HG02981 (cell line): ENCODE results near the gene CLCF1.
A peak's percentile ranks its signal among the peaks of the same experiment; 100 is the strongest.

Source experiments
- ATAC-seq: cut with Tn5 transposase; IDR thresholded peaks from one replicate; pipeline ENCODE4 v1.9.1; 2021; ENCODE audit warnings: mild to moderate bottlenecking, moderate library complexity; ENCODE audit not compliant: unreplicated experiment

Gene CLCF1

GRCh38 chr11:67396587-67397389 is 23.4 kb upstream of the CLCF1 start:
- no peak for ATAC-seq

- no peak for ATAC-seq
These were observed 22.8 kb upstream of the CLCF1 start for GRCh38 chr11:67396259-67396581.

GRCh38 chr11:67395555-67396258 is 22.3 kb upstream of the CLCF1 start:
- no peak for ATAC-seq

- ATAC-seq = no peak
These were observed 20.6 kb upstream of the CLCF1 start for GRCh38 chr11:67393990-67394389.

- no peak for ATAC-seq
These were observed 20.0 kb upstream of the CLCF1 start for GRCh38 chr11:67393437-67393836.

GRCh38 chr11:67392183-67392715 is 18.9 kb upstream of the CLCF1 start:
- no peak for ATAC-seq

GRCh38 chr11:67391304-67392182 is 18.1 kb upstream of the CLCF1 start, which contains the start of gene RAD9A:
RAD9A (plus strand) TSS chr11:67391986; CDS start chr11:67392045, 59 bp downstream.
- peak; percentile 44 for ATAC-seq

- no peak for ATAC-seq
These were observed 17.5 kb upstream of the CLCF1 start for GRCh38 chr11:67390947-67391303.

- ATAC-seq = no peak
These were observed 16.1 kb upstream of the CLCF1 start for GRCh38 chr11:67389477-67389876.

- ATAC-seq = no peak
These were observed 14.1 kb upstream of the CLCF1 start for GRCh38 chr11:67387518-67387917.

GRCh38 chr11:67387069-67387468 is 13.7 kb upstream of the CLCF1 start:
- ATAC-seq = no peak

- no peak for ATAC-seq
These were observed 11.5 kb upstream of the CLCF1 start for GRCh38 chr11:67384851-67385366.

GRCh38 chr11:67382276-67383136 is 9.1 kb upstream of the CLCF1 start:
- ATAC-seq = no peak

- no peak for ATAC-seq
These were observed 8.0 kb upstream of the CLCF1 start for GRCh38 chr11:67381244-67381972.

- no peak for ATAC-seq
These were observed 6.0 kb upstream of the CLCF1 start for GRCh38 chr11:67379061-67380058.

GRCh38 chr11:67378544-67378943 is 5.1 kb upstream of the CLCF1 start:
- no peak for ATAC-seq

GRCh38 chr11:67376873-67377808 is 3.7 kb upstream of the CLCF1 start:
- ATAC-seq = no peak
